GM12878 (cell line): ENCODE data around the gene OSBPL7. TPM values are rescaled to one million over a fixed set of nuclear protein-coding genes. Genes with fewer than 3 reads are reported as not detected.

Experiments used
- ATAC-seq: fragments of 200-7000 bp; cut with Tn5 transposase; 3 replicates; pipeline ENCODE4 v1.9.1; 2020; ENCODE audit warnings: mild to moderate bottlenecking, moderate library complexity
- BruUV-seq: library from RNA; stranded (reverse); fragments of 400-500 nt; replicated peaks from 2 replicates; lab custom pipeline; 2021; lab: Mats Ljungman, UMichigan
- CTCF ChIA-PET: fragments of 300-600 bp; sonication (Branson Sonifier 250); formaldehyde crosslinking; extraction: SDS; loops from one replicate; lab custom pipeline; 2021; ENCODE audit warnings: inconsistent platforms; lab: Yijun Ruan, JAX
- POLR2A ChIA-PET: fragments of 350-600 bp; formaldehyde crosslinking; extraction: SDS; loops from one replicate; lab custom pipeline; 2021; ENCODE audit warnings: inconsistent platforms; lab: Charles Lee
- RAD21 ChIA-PET: fragments of 300-600 bp; sonication (Branson Sonifier 250); formaldehyde crosslinking; loops from one replicate; lab custom pipeline; 2023; ENCODE audit warnings: antibody characterized with exemption; ENCODE audit not compliant: unreplicated experiment; lab: Charles Lee
- SMC1A ChIA-PET: fragments of 300-600 bp; sonication (Branson Sonifier 250); formaldehyde crosslinking; loops from one replicate; lab custom pipeline; 2023; ENCODE audit not compliant: unreplicated experiment, uncharacterized antibody; lab: Charles Lee
- DNase-seq: peaks from one replicate; pipeline ENCODE4 v3.0.0-alpha.2; 2011; ENCODE audit warnings: low read depth, low spot score
- FAIRE-seq: peaks from 3 replicates; lab custom pipeline; 2011; peaks lifted over from hg19 to GRCh38; lab: Jason Lieb, UNC
- H2AFZ ChIP-seq: 2 replicates; pipeline ENCODE4 v1.6.0; 2011; ENCODE audit warnings: low read depth, low read length, control low read depth; ENCODE audit not compliant: control insufficient read depth
- H3K27ac ChIP-seq: 2 replicates; pipeline ENCODE4 v1.5.1; 2011; ENCODE audit warnings: control low read depth; ENCODE audit not compliant: control insufficient read depth, insufficient read depth
- H3K27me3 ChIP-seq, 2 experiments: replicated peaks in 1 of 2; 2 replicates each; pipeline versions ENCODE4 v1.6.0 to v1.6.1; 2011; ENCODE audit warnings: low read length in 1 of 2; ENCODE audit not compliant: control insufficient read depth in 2 of 2, insufficient read depth in 2 of 2
- H3K36me3 ChIP-seq, 2 experiments: 2 replicates each; pipeline ENCODE4 v1.5.1; 2011; ENCODE audit warnings: low read length in 1 of 2; ENCODE audit not compliant: control insufficient read depth in 2 of 2, insufficient read depth in 2 of 2
- H3K4me1 ChIP-seq: 2 replicates; pipeline ENCODE4 v1.6.1; 2011; ENCODE audit warnings: mild to moderate bottlenecking, low read length, moderate library complexity, mixed read lengths; ENCODE audit not compliant: control insufficient read depth, insufficient read depth
- H3K4me2 ChIP-seq: 2 replicates; pipeline ENCODE4 v1.6.0; 2011; ENCODE audit warnings: control low read depth; ENCODE audit not compliant: control insufficient read depth, insufficient read depth
- H3K4me3 ChIP-seq: fragments of 200-600 bp; sonication (generic); 2 replicates; pipeline ENCODE4 v1.5.1; 2016
- H3K79me2 ChIP-seq: 2 replicates; pipeline ENCODE4 v1.6.0; 2011; ENCODE audit warnings: low read length; ENCODE audit not compliant: control insufficient read depth, insufficient read depth
- H3K9ac ChIP-seq: 2 replicates; pipeline ENCODE4 v1.8.0; 2011; ENCODE audit warnings: low read length, control low read depth, mixed read lengths; ENCODE audit not compliant: control insufficient read depth, insufficient read depth
- H3K9me3 ChIP-seq: replicated peaks from 3 replicates; pipeline ENCODE4 v1.5.1; 2011; ENCODE audit warnings: mild to moderate bottlenecking, low read length; ENCODE audit not compliant: control insufficient read depth, insufficient read depth
- H4K20me1 ChIP-seq: 2 replicates; pipeline ENCODE4 v1.6.0; 2011; ENCODE audit not compliant: control insufficient read depth, insufficient read depth
- ATF7 ChIP-seq: fragments of 450-650 bp; IDR thresholded peaks from 2 replicates; pipeline ENCODE4 v1.6.1; 2016; ENCODE audit warnings: low read depth, mild to moderate bottlenecking
- CTCF ChIP-seq, 3 experiments: IDR thresholded peaks in 2 of 3; conservative IDR thresholded peaks in 1 of 3; 2 replicates each; pipeline ENCODE4 v1.5.1; 2011; ENCODE audit warnings: low read depth in 3 of 3, low read length in 3 of 3, mild to moderate bottlenecking in 3 of 3, control low read depth in 2 of 3, moderate library complexity in 2 of 3, inconsistent platforms in 1 of 3, mixed read lengths in 1 of 3; ENCODE audit not compliant: control insufficient read depth in 2 of 3, insufficient read depth in 1 of 3; ENCODE audit errors: extremely low read depth in 1 of 3
- DPF2 ChIP-seq: fragments of 450-650 bp; IDR thresholded peaks from 2 replicates; pipeline ENCODE4 v1.6.1; 2017; ENCODE audit warnings: mild to moderate bottlenecking
- HSF1 ChIP-seq: fragments of 150-350 bp; IDR thresholded peaks from 2 replicates; pipeline ENCODE4 v1.6.1; 2014; ENCODE audit warnings: mild to moderate bottlenecking, low read depth, low read length
- KLF5 ChIP-seq: fragments of 450-650 bp; IDR thresholded peaks from 2 replicates; pipeline ENCODE4 v1.6.1; 2014; ENCODE audit warnings: mild to moderate bottlenecking; ENCODE audit not compliant: partially characterized antibody
- LARP7 ChIP-seq: fragments of 450-650 bp; IDR thresholded peaks from 2 replicates; pipeline ENCODE4 v1.6.1; 2017; ENCODE audit warnings: mild to moderate bottlenecking
- MEF2A ChIP-seq: IDR thresholded peaks from 2 replicates; pipeline ENCODE4 v1.6.1; 2011; ENCODE audit warnings: low read depth, mild to moderate bottlenecking, low read length, moderate library complexity; ENCODE audit not compliant: insufficient read depth
- RAD21 ChIP-seq: IDR thresholded peaks from 2 replicates; pipeline ENCODE4 v1.6.1; 2011; ENCODE audit warnings: mild to moderate bottlenecking, low read depth, low read length, moderate library complexity; ENCODE audit not compliant: insufficient read depth
- SP1 ChIP-seq: IDR thresholded peaks from one replicate; pipeline ENCODE4 v1.6.1; 2011; ENCODE audit warnings: low read depth, low read length
- YBX1 ChIP-seq: fragments of 450-650 bp; IDR thresholded peaks from 2 replicates; pipeline ENCODE4 v1.6.1; 2016; ENCODE audit warnings: antibody characterized with exemption
- WGBS: methylation state at CpG from one replicate; pipeline ENCODE4 v1.1.6; 2016; ENCODE audit warnings: low lambda C conversion rate; ENCODE audit not compliant: insufficient replicate concordance, insufficient coverage; ENCODE audit errors: missing lambda C conversion rate; 5-methylcytosine and 5-hydroxymethylcytosine counted together
- in situ Hi-C: fragments of 300-500 bp; cut with MboI; formaldehyde crosslinking; loops from 9 replicates; pipeline ENCODE4 v1.14.3; 2018; ENCODE audit warnings: mixed read lengths
- intact Hi-C: fragments of 100-400 bp; cut with micrococcal nuclease; formaldehyde crosslinking; loops from one replicate; pipeline ENCODE4 v1.14.2; 2022; ENCODE audit not compliant: unreplicated experiment
- polyA plus RNA-seq, 11 experiments: library from polyadenylated mRNA; depleted of rRNA in 4 of 11; unstranded in 6 of 11; stranded (reverse) in 5 of 11; fragments of >200 nt; fragmentation: Nextera tagmentation in 4 of 11; fragmentation: Illumina TruSeq in 1 of 11; extraction: Ambion mirVana in 4 of 11; extraction: Trizol in 1 of 11; gene quantifications; 1 replicate in 1 of 11; 2 replicates in 10 of 11; pipeline versions ENCODE4 v1.2.1 to v1.2.3, GENCODE V29; 2011 to 2016; ENCODE audit warnings: inconsistent platforms in 2 of 11, missing spikeins in 2 of 11, low read depth in 1 of 11
- total RNA-seq, 4 experiments: library from RNA; depleted of rRNA in 3 of 4; stranded (reverse); fragments of >200 nt in 3 of 4; fragmentation: Illumina TruSeq in 1 of 4; extraction: Trizol in 1 of 4; gene quantifications; 2 replicates each; pipeline versions ENCODE4 v1.2.1 to v1.2.3, GENCODE V29; 2013 to 2021
- TF ChIP-seq, protein P1 (sequence below): IDR thresholded peaks from 2 replicates; pipeline ENCODE4 v1.6.1; 2012; ENCODE audit warnings: improper control_type of control experiment, low read depth, low read length; ENCODE audit not compliant: insufficient replicate concordance
- TF ChIP-seq, protein P2 (sequence below): fragments of 450-650 bp; IDR thresholded peaks from 2 replicates; pipeline ENCODE4 v1.6.1; 2018; ENCODE audit warnings: borderline replicate concordance, mild to moderate bottlenecking; ENCODE audit not compliant: partially characterized antibody

OSBPL7 gene
- total and polyA plus RNA-seq, 10 of the 15 experiments (the other 5 are each of a cell fraction or from before 2014, with no cell fraction given): 0.50 to 16.1 (median 6.7) TPM

DNA sequence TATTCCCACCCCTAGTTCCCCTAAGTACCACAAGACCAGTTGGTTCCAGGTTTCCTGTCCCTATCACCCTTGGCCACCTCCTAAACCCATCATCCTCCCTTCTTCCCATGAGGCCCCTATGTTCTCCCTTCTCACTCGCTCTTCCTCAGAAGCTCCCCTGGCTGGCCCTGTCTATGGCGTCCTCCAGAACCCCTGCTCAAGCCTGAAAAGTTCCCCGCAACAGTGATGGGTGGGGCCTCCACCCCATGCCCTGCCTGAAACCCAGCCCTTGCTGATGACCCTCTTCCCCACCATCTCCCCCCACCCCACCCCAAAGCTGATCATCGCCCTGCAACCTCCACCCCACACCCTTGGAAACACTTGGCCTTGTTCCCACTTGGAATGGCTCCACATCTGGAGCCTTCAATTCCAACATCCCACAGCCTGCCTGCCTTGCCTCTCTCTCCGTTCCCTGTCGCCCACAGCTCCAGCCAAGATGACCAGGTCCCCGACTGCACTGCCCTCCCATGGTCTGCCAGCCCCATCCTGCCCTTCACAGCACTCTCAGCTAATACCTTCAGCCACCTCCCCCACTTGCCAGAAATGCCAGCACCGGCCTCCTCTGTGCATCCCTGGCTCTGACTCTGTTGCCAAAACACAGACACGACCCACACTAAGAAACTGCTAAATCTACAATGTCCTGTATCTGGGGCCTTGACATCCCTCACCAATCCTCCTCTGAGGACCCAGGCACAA, 10.5 kb downstream of the OSBPL7 start:
- ChIA-PET RAD21 (no interaction called here), POLR2A (interaction anchor here (1.2 kb wide), 1 partner anchor 11 kb away, joined by 3 read pairs; no protein-coding TSS in a partner anchor), CTCF (interaction anchor here (0.7 kb wide), 1 partner anchor 12 kb away, joined by 3 read pairs; no protein-coding TSS in a partner anchor), SMC1A (no interaction called here)
- FAIRE-seq (no peak), DNase-seq (no peak), ATAC-seq (no peak)
- no TSS peak for BruUV-seq
- Histone ChIP-seq H3K36me3 (peaks cover 3 to 11% of the 10 kb centered on the region in 2 experiments; a peak in 3 of 4 replicates), H3K4me2 (no peak overlapping the region), H4K20me1 (no peaks in the 10 kb centered on the region), H3K79me2 (no peaks in the 10 kb centered on the region), H3K27me3 (no peaks in the 10 kb centered on the region), H3K4me3 (no peak overlapping the region), H3K9me3 (no peaks in the 10 kb centered on the region), H3K4me1 (no peaks in the 10 kb centered on the region), H2AFZ (no peak overlapping the region), H3K9ac (no peak overlapping the region), H3K27ac (no peak overlapping the region)
- in situ Hi-C loops: no loop called here
- WGBS: 76% methylated on average over 9 of the region's 9 CpGs
- intact Hi-C loops: no loop called here
- TF ChIP-seq YBX1 (no peak), CTCF (IDR thresholded peaks at IDR 0.05 in 2 of 3, conservative IDR thresholded peaks at IDR 0.05 in 1 of 3; ENCODE audit: control insufficient read depth in 2 of 3, extremely low read depth in 1 of 3, insufficient read depth in 1 of 3, low read depth in 3 of 3, low read length in 3 of 3) (no peak), RAD21 (no peak), HSF1 (no peak), KLF5 (no peak), SP1 (no peak), MEF2A (no peak), ATF7 (no peak), LARP7 (no peak), DPF2 (no peak)
- TF ChIP-seq, protein P1, sequence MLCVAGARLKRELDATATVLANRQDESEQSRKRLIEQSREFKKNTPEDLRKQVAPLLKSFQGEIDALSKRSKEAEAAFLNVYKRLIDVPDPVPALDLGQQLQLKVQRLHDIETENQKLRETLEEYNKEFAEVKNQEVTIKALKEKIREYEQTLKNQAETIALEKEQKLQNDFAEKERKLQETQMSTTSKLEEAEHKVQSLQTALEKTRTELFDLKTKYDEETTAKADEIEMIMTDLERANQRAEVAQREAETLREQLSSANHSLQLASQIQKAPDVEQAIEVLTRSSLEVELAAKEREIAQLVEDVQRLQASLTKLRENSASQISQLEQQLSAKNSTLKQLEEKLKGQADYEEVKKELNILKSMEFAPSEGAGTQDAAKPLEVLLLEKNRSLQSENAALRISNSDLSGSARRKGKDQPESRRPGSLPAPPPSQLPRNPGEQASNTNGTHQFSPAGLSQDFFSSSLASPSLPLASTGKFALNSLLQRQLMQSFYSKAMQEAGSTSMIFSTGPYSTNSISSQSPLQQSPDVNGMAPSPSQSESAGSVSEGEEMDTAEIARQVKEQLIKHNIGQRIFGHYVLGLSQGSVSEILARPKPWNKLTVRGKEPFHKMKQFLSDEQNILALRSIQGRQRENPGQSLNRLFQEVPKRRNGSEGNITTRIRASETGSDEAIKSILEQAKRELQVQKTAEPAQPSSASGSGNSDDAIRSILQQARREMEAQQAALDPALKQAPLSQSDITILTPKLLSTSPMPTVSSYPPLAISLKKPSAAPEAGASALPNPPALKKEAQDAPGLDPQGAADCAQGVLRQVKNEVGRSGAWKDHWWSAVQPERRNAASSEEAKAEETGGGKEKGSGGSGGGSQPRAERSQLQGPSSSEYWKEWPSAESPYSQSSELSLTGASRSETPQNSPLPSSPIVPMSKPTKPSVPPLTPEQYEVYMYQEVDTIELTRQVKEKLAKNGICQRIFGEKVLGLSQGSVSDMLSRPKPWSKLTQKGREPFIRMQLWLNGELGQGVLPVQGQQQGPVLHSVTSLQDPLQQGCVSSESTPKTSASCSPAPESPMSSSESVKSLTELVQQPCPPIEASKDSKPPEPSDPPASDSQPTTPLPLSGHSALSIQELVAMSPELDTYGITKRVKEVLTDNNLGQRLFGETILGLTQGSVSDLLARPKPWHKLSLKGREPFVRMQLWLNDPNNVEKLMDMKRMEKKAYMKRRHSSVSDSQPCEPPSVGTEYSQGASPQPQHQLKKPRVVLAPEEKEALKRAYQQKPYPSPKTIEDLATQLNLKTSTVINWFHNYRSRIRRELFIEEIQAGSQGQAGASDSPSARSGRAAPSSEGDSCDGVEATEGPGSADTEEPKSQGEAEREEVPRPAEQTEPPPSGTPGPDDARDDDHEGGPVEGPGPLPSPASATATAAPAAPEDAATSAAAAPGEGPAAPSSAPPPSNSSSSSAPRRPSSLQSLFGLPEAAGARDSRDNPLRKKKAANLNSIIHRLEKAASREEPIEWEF: no peak
- TF ChIP-seq, protein P2, sequence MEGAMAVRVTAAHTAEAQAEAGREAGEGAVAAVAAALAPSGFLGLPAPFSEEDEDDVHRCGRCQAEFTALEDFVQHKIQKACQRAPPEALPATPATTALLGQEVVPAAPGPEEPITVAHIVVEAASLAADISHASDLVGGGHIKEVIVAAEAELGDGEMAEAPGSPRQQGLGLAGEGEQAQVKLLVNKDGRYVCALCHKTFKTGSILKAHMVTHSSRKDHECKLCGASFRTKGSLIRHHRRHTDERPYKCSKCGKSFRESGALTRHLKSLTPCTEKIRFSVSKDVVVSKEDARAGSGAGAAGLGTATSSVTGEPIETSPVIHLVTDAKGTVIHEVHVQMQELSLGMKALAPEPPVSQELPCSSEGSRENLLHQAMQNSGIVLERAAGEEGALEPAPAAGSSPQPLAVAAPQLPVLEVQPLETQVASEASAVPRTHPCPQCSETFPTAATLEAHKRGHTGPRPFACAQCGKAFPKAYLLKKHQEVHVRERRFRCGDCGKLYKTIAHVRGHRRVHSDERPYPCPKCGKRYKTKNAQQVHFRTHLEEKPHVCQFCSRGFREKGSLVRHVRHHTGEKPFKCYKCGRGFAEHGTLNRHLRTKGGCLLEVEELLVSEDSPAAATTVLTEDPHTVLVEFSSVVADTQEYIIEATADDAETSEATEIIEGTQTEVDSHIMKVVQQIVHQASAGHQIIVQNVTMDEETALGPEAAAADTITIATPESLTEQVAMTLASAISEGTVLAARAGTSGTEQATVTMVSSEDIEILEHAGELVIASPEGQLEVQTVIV: no peak
